HS-27A (cell line): ENCODE measurements around the gene JPH4.
"Not testable (repeated sequence)": the region's sequence is repeated elsewhere in the genome, so short reads cannot be mapped to it uniquely, and the experiment has no call there.

Source experiments
- DNase-seq: peaks from one replicate; pipeline ENCODE4 v3.0.0-alpha.2; 2012; ENCODE audit warnings: low read depth, missing footprints

Gene JPH4

GRCh38 chr14:23609001-23609400 is 30.4 kb upstream of the JPH4 start:
- DNase-seq: no peak

- DNase-seq: no peak
Measured at GRCh38 chr14:23608454-23608853, 29.9 kb upstream of the JPH4 start.

- DNase-seq: no peak
Measured at GRCh38 chr14:23605931-23606585, 27.5 kb upstream of the JPH4 start.

GRCh38 chr14:23604675-23605170 is 26.1 kb upstream of the JPH4 start:
- DNase-seq: no peak

- DNase-seq: no peak
Measured at GRCh38 chr14:23604148-23604547, 25.6 kb upstream of the JPH4 start.

DNA sequence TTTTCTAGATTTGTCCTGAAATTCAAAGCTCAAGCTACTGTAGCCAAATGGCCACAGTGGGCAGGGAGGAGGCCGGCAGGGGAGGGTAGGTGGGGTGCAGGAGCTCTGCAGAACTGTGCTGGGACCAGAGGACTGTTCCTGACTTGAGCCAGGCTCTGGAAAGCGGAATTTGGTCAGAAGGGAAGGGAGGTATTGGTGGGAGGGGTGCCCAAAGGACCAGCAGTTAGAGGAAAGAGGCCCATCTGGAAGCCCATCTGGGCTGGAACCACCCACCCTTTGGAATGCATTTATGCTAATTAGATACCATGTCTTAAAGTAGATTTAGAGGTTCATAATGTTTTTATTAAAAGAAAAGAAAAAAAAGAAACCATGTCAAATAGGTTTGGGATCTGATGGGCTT is 24.5 kb upstream of the JPH4 start:
- no peak for DNase-seq

DNA sequence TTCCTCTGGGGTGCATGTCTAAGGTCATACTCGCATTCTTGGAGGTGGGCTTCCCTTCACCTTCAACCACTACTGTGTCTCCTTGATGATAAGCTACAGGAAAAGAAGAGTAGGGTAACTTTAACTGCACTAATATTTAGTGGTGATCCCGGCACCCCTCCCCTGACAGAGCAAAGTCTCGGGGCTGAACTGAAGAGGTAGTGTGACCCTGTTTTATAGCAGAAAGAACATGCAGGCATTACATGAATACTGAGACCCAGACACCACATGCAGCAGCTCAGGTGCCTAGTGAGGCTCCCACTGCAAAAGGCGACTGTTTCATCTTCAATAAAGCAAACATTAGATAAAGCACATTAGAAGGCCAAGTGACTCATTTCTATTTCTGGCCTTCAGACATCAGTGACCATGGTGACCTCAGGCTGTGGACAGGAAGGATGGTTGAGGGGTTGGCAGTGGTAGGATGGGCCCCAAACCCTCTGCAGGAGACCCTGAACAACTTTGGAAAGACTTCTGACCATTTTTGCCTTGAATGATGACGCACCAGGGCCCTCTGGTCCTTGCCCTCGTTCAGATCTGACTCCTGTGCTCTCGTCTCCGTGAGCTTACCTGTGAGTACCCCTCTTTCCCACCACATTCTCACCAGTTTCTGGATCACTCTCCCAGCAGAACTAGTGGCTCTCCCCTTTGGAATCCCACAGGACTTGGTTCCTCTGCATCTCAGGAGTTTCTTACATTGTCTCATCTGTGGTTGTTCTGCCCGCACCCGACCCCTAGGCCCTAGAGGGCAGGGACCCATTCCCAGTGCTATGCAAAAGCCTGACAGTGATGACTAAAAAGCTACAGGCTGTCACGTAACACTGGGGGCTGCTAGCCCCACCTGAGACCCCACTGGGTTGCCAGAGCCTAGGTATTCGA is 23.8 kb upstream of the JPH4 start:
- no peak for DNase-seq

GRCh38 chr14:23601845-23602180 is 23.2 kb upstream of the JPH4 start:
- no peak for DNase-seq

DNA sequence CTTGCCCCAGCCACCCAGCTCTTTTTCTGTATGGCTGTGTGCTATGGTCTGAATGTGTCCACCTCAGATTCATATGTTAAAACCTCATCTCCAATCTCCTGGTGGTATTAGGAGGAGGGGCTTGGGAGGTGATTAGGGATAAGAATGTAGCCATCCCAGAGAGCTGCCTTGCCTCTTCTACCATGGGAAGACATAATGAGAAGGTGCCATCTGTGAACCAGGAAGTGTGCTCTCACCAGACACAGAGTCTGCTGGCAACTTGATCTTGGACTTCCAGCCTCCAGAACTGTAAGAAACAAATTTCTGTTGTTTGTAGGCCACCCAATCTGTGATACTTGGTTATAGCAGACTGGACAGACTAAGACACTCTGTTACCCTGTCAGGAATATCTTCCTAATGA is 22.8 kb upstream of the JPH4 start:
- DNase-seq: no peak

GRCh38 chr14:23600806-23601205 is 22.2 kb upstream of the JPH4 start:
- no peak for DNase-seq

DNA sequence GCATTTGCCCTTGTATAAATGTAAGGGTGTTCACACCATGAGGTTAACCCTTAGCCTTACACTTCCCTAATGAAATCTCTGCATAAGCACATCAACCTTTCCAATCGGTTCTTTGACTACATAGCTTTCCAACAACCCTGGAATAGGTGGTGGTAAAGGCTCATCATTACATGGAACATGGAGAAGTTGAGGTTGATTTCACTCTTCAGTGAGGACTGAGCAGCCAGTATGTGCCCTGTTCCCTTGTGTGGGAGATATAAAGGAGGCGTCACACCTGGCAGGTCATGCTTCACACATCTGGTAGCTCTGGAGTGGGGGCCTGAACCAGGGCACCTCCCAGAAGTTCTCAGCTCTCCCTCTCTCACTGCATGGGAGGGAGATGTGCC is 21.7 kb upstream of the JPH4 start:
- DNase-seq: no peak

GRCh38 chr14:23594191-23594590 is 15.6 kb upstream of the JPH4 start:
- not testable (repeated sequence) for DNase-seq

DNA sequence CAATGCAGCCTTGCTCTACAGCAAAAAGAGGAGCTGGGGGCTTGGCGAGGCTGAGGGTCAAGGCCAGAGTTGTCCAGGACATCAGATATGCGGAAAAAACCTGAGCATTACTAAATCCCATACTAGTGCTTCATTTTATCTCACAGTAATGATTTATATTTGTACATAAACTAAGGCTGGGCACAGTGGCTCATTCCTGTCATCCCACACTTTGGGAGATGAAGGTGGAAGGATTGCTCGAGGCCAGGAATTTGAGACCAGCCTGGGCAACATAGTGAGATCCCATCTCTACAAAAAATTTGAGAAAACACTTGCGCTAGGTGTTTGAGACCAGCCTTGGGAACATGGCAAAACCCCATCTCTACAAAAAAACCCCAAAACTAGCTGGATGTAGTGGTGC is 11.6 kb upstream of the JPH4 start:
- DNase-seq: no peak

GRCh38 chr14:23589606-23590005 is 11.0 kb upstream of the JPH4 start:
- no peak for DNase-seq

DNA sequence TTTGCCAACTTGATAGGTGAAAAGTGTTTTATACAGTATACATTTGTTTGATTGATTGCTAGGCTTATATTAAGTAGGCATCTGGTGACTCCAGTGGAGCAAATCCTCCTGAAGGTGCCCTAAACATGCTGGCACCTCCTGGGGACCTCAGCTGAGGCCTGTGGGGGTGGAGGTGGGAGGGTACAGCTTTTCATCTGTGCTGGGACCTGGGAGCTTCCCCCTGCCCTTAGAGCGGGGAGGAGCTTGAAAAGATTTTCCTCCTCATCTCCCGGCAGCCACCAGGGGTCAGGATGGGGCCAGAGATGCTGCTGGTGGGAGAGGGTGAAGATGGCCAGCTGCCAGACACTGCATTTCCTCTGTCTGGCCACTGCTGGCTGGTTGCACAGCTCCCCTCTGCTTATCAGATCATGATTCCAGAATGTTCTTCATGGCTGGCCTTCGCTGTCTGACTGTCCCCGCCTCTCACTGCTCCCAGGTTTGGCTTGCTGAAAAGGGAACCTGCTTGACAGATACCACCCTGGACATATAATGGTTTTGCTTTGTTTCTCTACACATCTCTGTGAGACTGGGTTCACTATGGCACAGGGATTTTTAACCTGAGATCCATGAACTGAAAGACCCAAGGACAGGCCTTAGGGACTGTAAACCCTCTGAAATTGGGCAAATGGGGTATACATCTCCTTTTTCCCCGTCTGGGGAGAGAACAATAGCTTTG is 10.5 kb upstream of the JPH4 start:
- DNase-seq: peak; percentile 59

DNA sequence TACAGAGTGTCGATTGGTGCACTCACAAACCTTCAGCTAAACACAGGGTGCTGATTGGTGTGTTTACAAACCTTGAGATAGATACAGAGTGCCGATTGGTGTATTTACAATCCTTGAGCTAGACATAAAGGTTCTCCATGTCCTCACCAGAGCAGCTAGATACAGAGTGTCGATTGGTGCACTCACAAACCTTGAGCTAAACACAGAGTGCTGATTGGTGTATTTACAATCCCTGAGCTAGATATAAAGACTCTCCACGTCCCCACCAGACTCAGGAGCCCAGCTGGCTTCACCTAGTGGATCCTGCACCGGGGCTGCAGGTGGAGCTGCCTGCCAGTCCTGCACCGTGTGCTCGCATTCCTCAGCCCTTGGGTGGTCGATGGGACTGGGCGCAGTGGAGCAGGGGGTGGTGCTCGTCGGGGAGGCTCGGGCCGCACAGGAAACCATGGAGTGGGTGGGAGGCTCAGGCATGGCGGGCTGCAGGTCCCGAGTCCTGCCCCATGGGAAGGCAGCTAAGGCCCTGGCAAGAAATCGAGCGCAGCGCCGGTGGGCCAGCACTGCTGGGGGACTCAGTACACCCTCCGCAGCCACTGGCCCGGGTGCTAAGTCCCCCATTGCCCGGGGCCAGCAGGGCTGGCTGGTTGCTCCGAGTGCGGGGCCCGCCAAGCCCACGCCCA is 6.1 kb upstream of the JPH4 start:
- not testable (repeated sequence) for DNase-seq

DNA sequence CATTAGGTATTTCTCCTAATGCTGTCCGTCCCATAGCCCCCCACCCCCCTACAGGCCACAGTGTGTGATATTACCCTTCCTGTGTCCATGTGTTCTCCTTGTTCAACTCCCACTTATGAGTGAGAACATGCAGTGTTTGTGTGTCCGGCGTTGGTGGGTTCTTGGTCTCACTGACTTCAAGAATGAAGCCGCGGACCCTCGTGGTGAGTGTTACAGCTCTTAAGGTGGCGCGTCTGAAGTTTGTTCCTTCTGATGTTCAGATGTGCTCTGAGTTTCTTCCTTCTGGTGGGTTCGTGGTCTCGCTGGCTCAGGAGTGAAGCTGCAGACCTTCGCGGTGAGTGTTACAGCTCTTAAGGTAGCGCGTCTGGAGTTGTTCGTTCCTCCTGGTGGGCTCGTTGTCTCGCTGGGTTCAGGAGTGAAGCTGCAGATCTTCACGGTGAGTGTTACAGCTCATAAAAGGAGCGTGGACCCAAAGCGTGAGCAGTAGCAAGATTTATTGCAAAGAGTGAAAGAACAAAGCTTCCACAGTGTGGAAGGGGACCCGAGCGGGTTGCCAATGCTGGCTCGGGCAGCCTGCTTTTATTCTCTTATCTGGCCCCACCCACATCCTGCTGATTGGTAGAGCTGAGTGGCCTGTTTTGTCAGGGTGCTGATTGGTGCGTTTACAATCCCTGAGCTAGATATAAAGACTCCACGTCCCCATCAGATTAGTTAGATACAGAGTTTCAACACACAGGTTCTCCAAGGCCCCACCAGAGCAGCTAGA is 5.4 kb upstream of the JPH4 start:
- DNase-seq: not testable (repeated sequence)

DNA sequence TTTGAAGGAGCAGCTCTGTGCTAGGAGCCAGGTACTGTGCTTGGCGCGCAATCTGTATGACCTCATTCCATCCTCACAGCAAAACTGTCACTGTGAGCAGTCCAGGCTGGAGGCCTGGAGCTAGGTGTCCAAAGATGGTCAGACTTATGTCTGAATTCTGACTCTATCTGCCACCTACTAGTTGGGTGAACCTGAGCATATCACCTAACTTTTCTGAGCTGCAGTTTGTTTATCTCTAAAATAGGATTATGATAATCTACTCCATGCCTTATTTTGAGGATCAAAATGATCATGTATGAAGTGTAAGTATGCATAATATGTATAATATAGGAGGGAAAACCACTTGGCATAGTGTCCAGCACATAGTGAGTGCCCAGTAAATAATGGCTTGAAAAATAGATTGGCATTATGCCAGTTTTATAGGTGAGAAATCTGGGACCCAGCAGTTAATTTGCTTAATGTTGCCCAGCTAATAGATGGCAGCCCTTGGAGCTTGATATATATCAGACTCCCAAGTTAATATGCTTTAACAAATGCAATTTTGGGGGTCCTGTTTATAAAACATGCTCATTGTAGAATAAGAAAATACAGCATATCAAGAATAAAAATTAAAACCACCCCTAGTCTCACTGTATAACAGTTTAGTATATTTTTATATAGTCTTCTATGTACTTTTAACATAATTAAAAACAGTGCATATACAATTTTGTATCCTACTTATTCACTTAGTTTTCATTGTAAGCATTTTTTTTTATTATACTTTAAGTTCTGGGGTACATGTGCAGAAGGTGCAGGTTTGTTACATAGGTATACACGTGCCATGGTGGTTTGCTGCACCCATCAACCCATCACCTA is 4.5 kb upstream of the JPH4 start:
- DNase-seq: no peak

- no peak for DNase-seq
Measured at GRCh38 chr14:23580948-23581281, 2.3 kb upstream of the JPH4 start.

DNA sequence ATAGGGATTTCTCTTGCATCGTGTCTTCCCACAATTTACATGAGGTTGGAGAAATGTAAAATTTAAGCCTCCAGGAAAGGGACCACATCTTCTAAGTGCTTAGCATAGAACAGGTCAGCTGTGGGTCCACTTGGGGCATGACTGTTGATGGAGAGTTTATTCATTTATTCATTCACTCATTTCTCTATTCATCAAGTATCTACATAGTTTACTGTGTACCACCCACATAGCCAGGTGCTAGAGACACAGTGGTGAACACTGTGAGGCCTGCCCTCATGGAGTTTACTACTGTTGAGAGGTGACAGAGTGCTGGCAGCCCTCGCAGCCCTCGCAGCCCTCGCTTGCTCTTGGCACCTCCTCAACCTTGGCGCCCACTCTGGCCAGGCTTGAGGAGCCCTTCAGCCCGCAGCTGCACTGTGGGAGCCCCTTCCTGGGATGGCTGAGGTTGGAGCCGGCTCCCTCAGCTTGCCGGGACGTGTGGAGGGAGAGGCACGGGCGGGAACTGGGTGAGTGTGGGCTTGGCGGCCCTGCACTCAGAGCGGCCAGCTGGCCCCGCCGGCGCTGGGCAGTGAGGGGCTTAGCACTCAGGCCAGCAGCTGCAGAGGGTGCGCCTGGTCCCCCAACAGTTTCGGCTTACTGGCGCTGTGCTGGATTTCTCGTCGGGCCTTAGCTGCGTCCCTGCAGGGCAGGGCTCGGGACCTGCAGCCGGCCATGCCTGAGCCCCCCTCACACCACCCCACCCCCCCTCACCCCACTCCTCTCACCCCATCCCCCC is 1.7 kb upstream of the JPH4 start:
- DNase-seq: no peak
